ENCODE results near the gene GTF2IRD1.

GRCh38 chr7:74560086-74560719 lies 106.5 kb downstream of the GTF2IRD1 start:
- no peak for TF ChIP-seq CTCF (IDR thresholded peaks at IDR 0.05)
- TF ChIP-seq POLR2A (IDR thresholded peaks at IDR 0.05) = no peak

Data from Peyer's patch (tissue), 4 donors.